Measurements from ENCODE around the gene KCNB1.

Gene KCNB1

GRCh38 chr20:49409302-49409974 is 73.0 kb downstream of the KCNB1 start:
- no peaks in the 10 kb centered on the region for H3K9me2 ChIP-seq (replicated peaks; ENCODE audit: low read depth, low read length)
- H3K9ac ChIP-seq (ENCODE audit: low read depth, low read length, poor library complexity, severe bottlenecking), result no peak overlapping the region
- no peak overlapping the region for H3K4me3 ChIP-seq (ENCODE audit: low read length, poor library complexity, severe bottlenecking)
- no peaks in the 10 kb centered on the region for H3K9me3 ChIP-seq (ENCODE audit: insufficient read depth, low read depth, low read length)
- H3K36me3 ChIP-seq (ENCODE audit: insufficient read depth, low read length), result no peaks in the 10 kb centered on the region
- no peak for TF ChIP-seq EZH2phosphoT487 (IDR thresholded peaks at IDR 0.05; ENCODE audit: borderline replicate concordance)
- TF ChIP-seq CTCF (conservative IDR thresholded peaks at IDR 0.05; ENCODE audit: low read length), result no peak
- no peaks in the 10 kb centered on the region for H4K20me1 ChIP-seq (ENCODE audit: insufficient read depth, low read length, poor library complexity, severe bottlenecking)
- no peaks in the 10 kb centered on the region for H3F3A ChIP-seq (ENCODE audit: low read depth)
- peaks cover 6% of the 10 kb centered on the region for H3K4me1 ChIP-seq (ENCODE audit: insufficient read depth, low read length, poor library complexity, severe bottlenecking)
- H2AFZ ChIP-seq (ENCODE audit: low read length), result no peak overlapping the region
- no peaks in the 10 kb centered on the region for H3K79me2 ChIP-seq (ENCODE audit: insufficient read depth, low read length)
- peaks cover 5% of the 10 kb centered on the region for H3K27me3 ChIP-seq (ENCODE audit: insufficient read depth, low read length, poor library complexity, severe bottlenecking)
- no peak overlapping the region for H3K4me2 ChIP-seq (ENCODE audit: low read depth, low read length, poor library complexity, severe bottlenecking)

GRCh38 chr20:49408509-49409104 is 73.9 kb downstream of the KCNB1 start:
- Histone ChIP-seq H4K20me1 (ENCODE audit: insufficient read depth, low read length, poor library complexity, severe bottlenecking) (no peaks in the 10 kb centered on the region), H3K9me3 (ENCODE audit: insufficient read depth, low read depth, low read length) (no peaks in the 10 kb centered on the region), H3K79me2 (ENCODE audit: insufficient read depth, low read length) (no peaks in the 10 kb centered on the region), H3K4me1 (ENCODE audit: insufficient read depth, low read length, poor library complexity, severe bottlenecking) (peaks cover 6% of the 10 kb centered on the region), H3K9me2 (replicated peaks; ENCODE audit: low read depth, low read length) (no peaks in the 10 kb centered on the region), H3F3A (ENCODE audit: low read depth) (no peaks in the 10 kb centered on the region), H3K4me3 (ENCODE audit: low read length, poor library complexity, severe bottlenecking) (no peak overlapping the region), H3K27me3 (ENCODE audit: insufficient read depth, low read length, poor library complexity, severe bottlenecking) (peaks cover 5% of the 10 kb centered on the region), H3K4me2 (ENCODE audit: low read depth, low read length, poor library complexity, severe bottlenecking) (no peak overlapping the region), H2AFZ (ENCODE audit: low read length) (no peak overlapping the region), H3K9ac (ENCODE audit: low read depth, low read length, poor library complexity, severe bottlenecking) (no peak overlapping the region), H3K36me3 (ENCODE audit: insufficient read depth, low read length) (no peaks in the 10 kb centered on the region)
- TF ChIP-seq CTCF (conservative IDR thresholded peaks at IDR 0.05; ENCODE audit: low read length), result no peak
- no peak for TF ChIP-seq EZH2phosphoT487 (IDR thresholded peaks at IDR 0.05; ENCODE audit: borderline replicate concordance)

GRCh38 chr20:49406666-49407065 is 75.8 kb downstream of the KCNB1 start:
- H3F3A ChIP-seq (ENCODE audit: low read depth), result no peaks in the 10 kb centered on the region
- H2AFZ ChIP-seq (ENCODE audit: low read length), result no peak overlapping the region
- no peaks in the 10 kb centered on the region for H3K27me3 ChIP-seq (ENCODE audit: insufficient read depth, low read length, poor library complexity, severe bottlenecking)
- H3K36me3 ChIP-seq (ENCODE audit: insufficient read depth, low read length), result no peaks in the 10 kb centered on the region
- no peak overlapping the region for H3K9ac ChIP-seq (ENCODE audit: low read depth, low read length, poor library complexity, severe bottlenecking)
- no peak overlapping the region for H3K4me2 ChIP-seq (ENCODE audit: low read depth, low read length, poor library complexity, severe bottlenecking)
- no peaks in the 10 kb centered on the region for H3K9me2 ChIP-seq (replicated peaks; ENCODE audit: low read depth, low read length)
- peaks cover 6% of the 10 kb centered on the region for H3K4me1 ChIP-seq (ENCODE audit: insufficient read depth, low read length, poor library complexity, severe bottlenecking)
- no peak for TF ChIP-seq EZH2phosphoT487 (IDR thresholded peaks at IDR 0.05; ENCODE audit: borderline replicate concordance)
- no peaks in the 10 kb centered on the region for H4K20me1 ChIP-seq (ENCODE audit: insufficient read depth, low read length, poor library complexity, severe bottlenecking)
- no peak overlapping the region for H3K4me3 ChIP-seq (ENCODE audit: low read length, poor library complexity, severe bottlenecking)
- H3K79me2 ChIP-seq (ENCODE audit: insufficient read depth, low read length), result no peaks in the 10 kb centered on the region
- H3K9me3 ChIP-seq (ENCODE audit: insufficient read depth, low read depth, low read length), result no peaks in the 10 kb centered on the region

Measured in Loucy (cell line).